GM19463 (cell line): Measurements from ENCODE around the gene MAB21L3.
A peak's percentile ranks its signal among the peaks of the same experiment; 100 is the strongest.
"Not testable (repeated sequence)": the region's sequence is repeated elsewhere in the genome, so short reads cannot be mapped to it uniquely, and the experiment has no call there.

Experiments used
- ATAC-seq: cut with Tn5 transposase; IDR thresholded peaks from one replicate; pipeline ENCODE4 v1.9.1; 2021; ENCODE audit warnings: mild to moderate bottlenecking, moderate library complexity; ENCODE audit not compliant: unreplicated experiment

The MAB21L3 gene

DNA sequence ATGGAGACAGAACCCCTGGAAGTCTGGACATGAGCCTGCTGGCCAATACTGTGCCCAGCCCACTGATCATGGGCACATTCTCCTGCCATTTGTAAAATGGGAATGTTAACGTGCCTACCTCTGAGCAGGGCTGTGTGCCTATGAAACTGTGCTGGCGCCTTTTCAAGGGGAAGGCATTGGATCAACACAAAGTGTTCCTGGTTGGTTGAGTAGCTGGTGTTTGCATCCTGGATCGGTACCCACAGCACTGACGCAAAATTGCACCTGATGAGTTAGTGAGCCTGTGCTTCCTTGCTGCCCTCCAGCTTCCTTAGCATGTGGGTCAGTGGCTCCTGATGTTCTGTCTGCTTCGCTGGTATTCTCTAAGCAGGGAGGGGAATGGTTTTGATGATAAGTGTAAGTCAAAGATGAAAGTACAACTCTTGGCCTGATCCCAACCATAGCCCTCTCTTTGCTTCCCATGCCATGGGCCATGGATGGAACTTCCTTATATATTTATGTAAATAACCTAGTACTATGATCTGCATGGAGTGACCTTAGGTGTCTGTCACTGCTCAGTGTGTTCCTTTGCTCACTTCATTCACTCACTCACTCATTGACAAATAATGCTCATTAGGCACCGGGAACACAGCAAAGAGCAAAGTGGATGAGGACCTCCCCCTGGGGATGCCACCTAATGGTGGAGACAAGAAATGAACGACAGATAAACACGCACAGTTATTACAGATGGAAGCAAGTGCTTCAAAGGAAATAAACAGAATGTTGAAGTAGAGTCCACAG, 22.7 kb downstream of the MAB21L3 start:
- no peak for ATAC-seq

DNA sequence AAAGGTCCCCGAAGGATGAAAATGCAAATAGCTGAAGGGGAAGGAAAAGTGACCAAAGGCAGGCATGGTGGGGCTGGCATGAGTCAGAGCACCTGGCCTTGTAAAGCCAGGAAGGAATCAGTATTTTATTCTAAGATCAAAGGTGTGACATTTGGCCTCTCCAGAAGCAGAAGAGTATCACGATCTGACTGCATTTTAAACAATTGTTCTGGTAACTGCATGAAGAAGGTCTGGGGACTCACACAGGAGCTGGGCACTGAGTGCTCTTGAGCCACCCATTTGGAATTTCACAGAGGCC, 23.2 kb downstream of the MAB21L3 start:
- ATAC-seq: no peak

DNA sequence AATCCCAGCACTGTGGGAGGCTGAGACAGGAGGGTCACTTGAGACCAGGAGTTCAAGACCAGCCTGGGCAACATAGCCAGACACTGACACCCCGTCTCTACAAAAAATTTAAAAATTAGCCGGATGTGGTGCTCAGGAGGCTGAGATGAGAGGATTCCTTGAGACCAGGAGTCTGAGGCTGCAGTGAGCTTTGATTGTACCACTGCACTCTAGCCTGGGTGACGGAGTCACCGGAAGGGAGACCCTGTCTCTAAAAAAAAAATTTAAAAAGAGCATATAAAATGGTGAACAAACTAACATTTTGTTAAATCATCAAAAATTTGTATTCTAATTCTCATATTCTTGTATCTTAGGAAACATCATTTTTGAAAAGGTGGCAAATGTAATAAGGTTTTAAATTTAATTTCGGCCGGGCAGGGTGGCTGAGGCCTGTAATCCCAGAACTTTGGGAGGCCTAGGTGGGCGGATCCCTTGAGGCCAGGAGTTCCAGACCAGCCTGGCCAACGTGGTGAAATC, 27.1 kb downstream of the MAB21L3 start:
- no peak for ATAC-seq

GRCh38 chr1:116139592-116140134, 28.5 kb downstream of the MAB21L3 start:
- ATAC-seq: no peak

- no peak for ATAC-seq
These were observed 33.0 kb downstream of the MAB21L3 start for GRCh38 chr1:116144151-116144550.

- not testable (repeated sequence) for ATAC-seq
These were observed 35.4 kb downstream of the MAB21L3 start for GRCh38 chr1:116146447-116147113.

DNA sequence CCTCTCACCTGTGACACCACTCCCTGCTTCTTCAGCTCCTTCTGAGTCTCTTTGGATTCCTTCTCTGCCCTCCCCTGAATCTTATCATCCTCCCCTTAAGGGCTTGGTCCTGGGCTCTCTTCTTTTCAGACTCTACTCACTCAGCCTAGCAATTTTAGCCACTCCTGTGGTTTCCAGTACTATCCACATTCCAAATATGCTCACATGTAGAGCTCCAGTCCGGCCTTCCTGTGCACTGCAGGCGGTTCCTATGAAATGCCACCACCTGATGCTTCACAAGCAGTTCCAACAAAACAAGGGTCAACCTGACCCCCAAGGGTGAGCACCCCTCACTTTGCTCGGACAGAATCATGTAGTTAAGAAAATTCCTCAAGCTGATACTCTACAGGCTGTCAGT, 35.9 kb downstream of the MAB21L3 start:
- ATAC-seq: no peak

- ATAC-seq: no peak
These were observed 36.8 kb downstream of the MAB21L3 start for GRCh38 chr1:116147972-116148371.

DNA sequence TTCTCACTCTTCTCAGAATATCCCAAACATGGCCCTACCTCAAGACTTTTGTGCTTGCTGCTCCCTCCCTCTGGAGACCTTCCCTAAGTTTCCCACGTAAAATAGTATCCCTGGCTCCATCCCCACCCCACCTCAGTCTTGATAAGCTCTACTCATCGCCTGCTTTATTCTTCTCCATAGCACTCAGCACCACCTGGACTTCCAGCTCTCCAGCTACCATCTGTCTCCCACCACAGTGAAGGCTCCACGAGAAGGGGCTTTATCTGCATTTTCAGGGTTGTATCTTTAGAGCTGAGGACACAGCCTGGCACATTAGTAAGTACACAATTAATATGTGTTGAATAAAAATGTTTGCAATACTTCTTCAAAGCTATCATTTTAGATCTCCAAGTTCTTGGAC, 37.8 kb downstream of the MAB21L3 start:
- no peak for ATAC-seq

- no peak for ATAC-seq
These were observed 39.2 kb downstream of the MAB21L3 start for GRCh38 chr1:116150368-116150767.

DNA sequence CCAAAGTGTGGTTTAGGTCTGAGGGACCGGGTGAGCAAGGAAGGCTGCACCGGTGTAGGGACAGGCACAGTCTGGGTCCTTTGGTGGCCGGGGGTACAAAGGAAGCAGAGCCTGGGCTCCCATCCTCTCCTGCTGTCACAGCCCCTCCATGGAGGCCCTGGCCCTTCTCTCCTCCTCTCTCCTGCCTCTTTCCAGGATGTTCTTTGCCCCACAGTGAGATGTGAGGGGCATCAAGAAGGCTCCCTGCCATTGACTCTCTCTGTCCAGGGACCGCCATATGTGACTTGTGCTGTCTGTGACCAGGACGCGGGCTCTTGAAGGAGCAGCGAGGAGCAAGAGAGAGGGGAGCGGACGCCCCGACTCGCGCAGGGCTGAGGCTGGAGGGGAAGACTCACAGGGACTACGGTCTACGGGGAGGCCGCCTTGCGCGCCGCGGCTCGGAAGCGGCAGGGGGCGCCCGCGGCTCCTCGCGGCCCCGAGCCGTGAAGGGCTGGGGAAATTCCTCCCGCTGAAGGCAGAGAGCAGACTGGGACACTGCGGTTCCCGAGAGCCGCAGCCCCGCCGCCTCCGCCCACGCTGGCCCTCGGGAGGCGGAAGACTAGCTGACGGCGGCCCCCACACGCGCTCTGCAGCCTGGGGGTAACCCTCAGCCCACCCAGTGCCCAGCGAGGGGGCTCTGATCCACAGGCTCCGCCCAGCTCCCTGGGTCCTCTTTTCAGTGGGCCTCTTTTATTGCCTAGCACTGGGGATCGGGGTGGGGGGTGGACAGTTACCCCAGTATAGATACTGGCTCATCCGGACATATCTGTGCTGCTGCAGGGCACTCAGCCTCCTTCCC, 40.8 kb downstream of the MAB21L3 start:
- ATAC-seq: peak; percentile 98

DNA sequence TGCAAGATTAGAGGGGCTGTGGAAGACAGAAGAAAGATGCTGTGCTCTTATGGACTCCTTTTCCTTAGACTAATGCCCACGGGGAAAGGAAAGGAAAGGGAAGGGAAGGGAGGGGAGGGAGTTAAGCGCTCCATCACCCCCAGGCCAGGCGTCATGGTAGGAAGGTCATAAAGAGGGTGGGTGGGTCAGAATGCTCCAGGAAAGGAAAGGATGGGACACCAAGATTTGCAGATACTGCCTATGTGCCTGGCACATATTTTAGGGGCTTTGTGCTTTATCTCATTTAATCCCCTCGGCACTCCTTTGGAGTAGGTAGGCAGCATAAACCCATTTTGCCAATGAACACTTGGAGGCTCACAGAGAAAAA, 41.4 kb downstream of the MAB21L3 start:
- ATAC-seq: no peak

GRCh38 chr1:116152950-116153691, 41.9 kb downstream of the MAB21L3 start:
- ATAC-seq: no peak

GRCh38 chr1:116153692-116154031, 42.5 kb downstream of the MAB21L3 start:
- ATAC-seq: no peak

DNA sequence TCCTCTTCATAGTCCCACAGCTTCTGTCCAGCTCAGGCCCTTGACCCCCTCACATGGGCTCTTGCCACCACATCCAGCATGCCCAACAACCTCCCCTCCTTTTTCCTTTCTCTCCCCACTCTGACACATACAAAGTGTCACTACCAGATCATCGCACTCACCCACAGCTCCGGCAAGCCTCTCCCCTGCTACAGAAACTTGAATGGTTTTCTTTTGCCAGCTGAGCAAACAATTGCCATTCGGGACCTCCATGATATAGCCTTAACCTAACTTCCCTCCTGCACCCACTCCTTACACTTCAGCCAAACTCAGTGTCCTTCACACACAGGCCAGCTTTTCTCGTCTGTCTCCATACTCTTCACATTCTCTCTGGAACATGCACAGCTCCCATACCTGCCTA, 43.3 kb downstream of the MAB21L3 start:
- ATAC-seq: no peak

DNA sequence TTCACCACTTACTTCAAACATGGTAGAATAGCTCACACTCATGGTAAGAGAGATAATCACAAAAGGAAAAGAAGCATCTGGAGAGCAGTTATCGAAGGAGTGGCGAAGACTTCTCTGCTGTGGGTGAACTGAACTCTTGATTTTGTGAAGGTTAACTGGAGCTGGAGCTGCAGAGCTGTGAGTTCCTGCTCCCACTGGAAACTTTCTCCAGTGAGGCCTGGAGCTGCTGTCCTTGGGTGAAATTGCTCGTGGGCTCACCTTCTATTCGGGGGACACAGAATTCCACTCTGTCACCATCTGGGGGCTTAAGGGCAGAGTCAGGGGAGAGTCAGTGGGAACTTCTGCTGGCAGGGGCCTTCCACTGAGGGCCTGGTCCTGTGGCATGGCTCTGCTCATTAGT, 45.9 kb downstream of the MAB21L3 start:
- no peak for ATAC-seq

- ATAC-seq: no peak
These were observed 48.0 kb downstream of the MAB21L3 start for GRCh38 chr1:116159177-116159576.

GRCh38 chr1:116159611-116160010, 48.4 kb downstream of the MAB21L3 start:
- ATAC-seq: no peak

DNA sequence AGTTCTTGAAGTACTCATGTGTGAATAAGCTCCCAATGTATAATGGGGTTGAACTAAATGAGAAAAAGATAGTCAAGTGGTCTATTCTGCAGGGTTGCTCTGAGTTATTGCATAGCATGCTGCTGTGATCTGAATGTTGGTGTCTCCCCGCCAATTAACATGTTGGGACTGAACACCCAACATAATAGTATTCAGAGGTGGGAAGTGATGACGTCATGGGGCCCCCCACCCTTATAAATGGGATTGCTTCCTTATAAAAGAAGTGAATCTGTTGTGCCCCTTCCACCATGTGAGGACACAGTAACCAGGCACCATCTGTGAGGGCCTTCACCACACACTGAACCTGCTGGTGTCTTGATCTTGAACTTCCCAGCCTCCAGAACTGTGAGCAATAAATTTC, 50.2 kb downstream of the MAB21L3 start:
- no peak for ATAC-seq

- ATAC-seq: no peak
These were observed 50.7 kb downstream of the MAB21L3 start for GRCh38 chr1:116161877-116162390.

DNA sequence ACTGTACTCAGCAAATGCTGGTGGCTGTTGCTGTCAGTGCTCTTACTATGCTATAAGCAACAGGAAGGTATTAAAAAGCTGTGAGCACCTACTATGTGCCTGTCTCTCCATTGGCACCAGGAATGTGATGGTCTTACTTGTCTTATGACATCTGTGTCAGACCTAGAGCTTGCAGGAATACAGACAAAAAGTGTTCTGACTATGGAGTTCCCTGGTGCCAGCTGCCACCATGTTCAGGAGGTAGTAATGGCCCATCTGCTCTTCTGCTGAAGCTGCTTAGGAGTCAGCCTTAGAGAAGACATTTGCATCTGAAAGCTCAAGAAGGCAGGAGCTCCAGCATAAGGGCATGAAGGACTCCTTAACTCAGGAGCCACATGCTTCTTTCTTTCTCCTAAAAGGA, 52.3 kb downstream of the MAB21L3 start:
- ATAC-seq: no peak
